GM10266 (cell line): Measurements from ENCODE around the gene QSOX2.

Experiments
- DNase-seq: peaks from one replicate; pipeline ENCODE4 v3.0.0; 2012; ENCODE audit errors: extremely low spot score
- CTCF ChIP-seq: IDR thresholded peaks from 2 replicates; pipeline ENCODE4 v1.5.1; 2012; ENCODE audit warnings: mild to moderate bottlenecking, low read depth; ENCODE audit not compliant: control insufficient read depth, insufficient read depth; ENCODE audit errors: missing control alignments

The QSOX2 gene

GRCh38 chr9:136285501-136286358 is 40.1 kb upstream of the QSOX2 start:
- DNase-seq: no peak
- TF ChIP-seq CTCF: no peak

- no peak for TF ChIP-seq CTCF
Measured at GRCh38 chr9:136284951-136285350, 39.3 kb upstream of the QSOX2 start.

GRCh38 chr9:136284311-136284710 is 38.7 kb upstream of the QSOX2 start:
- no peak for DNase-seq
- TF ChIP-seq CTCF: no peak

More at GRCh38 chr9:136284951-136285350, 39.3 kb upstream of the QSOX2 start:
- DNase-seq: no peak

- peak; percentile 93 for DNase-seq
Measured at GRCh38 chr9:136283291-136284235, 38.0 kb upstream of the QSOX2 start.

GRCh38 chr9:136282272-136282861 is 36.8 kb upstream of the QSOX2 start:
- TF ChIP-seq CTCF: no peak
- DNase-seq: no peak

More at GRCh38 chr9:136283291-136284235, 38.0 kb upstream of the QSOX2 start:
- peak; percentile 97 for TF ChIP-seq CTCF

GRCh38 chr9:136281421-136282271 is 36.0 kb upstream of the QSOX2 start:
- no peak for TF ChIP-seq CTCF

More at GRCh38 chr9:136281421-136282271, 36.0 kb upstream of the QSOX2 start:
- no peak for DNase-seq
